Measurements from ENCODE around the gene ADAMTS6. TPM values are rescaled to one million over a fixed set of nuclear protein-coding genes. Genes with fewer than 3 reads are reported as not detected.
"Not testable (repeated sequence)": the region's sequence is repeated elsewhere in the genome, so short reads cannot be mapped to it uniquely, and the experiment has no call there.

The ADAMTS6 gene
- total and polyA plus RNA-seq, 11 donors = 0.28 to 4.3 (median 3.0) TPM

DNA sequence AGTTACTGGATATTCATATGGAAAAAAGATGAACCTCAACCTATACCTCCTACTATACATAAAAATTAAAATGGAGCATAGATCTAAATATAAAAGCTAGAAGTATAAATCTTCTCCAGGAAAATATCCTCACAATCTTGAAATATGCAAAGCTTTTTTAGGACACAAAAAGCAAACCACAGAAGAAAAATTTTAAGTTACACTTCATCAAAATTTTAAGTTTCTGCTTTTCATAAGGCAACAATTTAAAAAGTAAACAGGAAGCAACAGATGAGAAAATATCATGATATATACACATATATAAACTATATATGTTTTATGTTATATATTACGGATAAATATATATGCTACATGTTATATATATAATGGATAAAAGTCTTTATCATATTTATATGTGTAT, 157.5 kb downstream of the ADAMTS6 start:
- TF ChIP-seq POLR2A (IDR thresholded peaks at IDR 0.05) = no peak
- TF ChIP-seq, protein P1, sequence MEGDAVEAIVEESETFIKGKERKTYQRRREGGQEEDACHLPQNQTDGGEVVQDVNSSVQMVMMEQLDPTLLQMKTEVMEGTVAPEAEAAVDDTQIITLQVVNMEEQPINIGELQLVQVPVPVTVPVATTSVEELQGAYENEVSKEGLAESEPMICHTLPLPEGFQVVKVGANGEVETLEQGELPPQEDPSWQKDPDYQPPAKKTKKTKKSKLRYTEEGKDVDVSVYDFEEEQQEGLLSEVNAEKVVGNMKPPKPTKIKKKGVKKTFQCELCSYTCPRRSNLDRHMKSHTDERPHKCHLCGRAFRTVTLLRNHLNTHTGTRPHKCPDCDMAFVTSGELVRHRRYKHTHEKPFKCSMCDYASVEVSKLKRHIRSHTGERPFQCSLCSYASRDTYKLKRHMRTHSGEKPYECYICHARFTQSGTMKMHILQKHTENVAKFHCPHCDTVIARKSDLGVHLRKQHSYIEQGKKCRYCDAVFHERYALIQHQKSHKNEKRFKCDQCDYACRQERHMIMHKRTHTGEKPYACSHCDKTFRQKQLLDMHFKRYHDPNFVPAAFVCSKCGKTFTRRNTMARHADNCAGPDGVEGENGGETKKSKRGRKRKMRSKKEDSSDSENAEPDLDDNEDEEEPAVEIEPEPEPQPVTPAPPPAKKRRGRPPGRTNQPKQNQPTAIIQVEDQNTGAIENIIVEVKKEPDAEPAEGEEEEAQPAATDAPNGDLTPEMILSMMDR (IDR thresholded peaks at IDR 0.05) = no peak

DNA sequence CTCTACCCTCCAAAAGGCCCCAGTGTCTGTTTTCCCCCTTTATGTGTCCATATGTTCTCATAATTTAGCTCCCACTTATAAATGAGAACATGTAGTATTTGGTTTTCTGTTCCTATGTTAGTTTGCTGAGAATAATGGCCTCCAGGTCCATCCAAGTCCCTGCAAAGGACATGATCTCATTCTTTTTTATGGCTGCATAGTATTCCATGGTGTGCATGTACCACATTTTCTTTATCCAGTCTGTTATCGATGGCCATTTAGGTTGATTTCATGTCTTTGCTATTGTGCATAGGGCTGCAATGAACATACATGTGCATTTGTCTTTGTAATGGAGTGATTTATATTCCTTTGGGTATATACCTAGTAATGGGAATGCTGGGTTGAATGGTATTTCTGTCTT, 161.0 kb downstream of the ADAMTS6 start:
- DNase-seq; intact Hi-C loops (cut with DNase I); H3K4me1 ChIP-seq; H3K4me3 ChIP-seq; H3K27ac ChIP-seq; ATAC-seq; H3K9me3 ChIP-seq; H3K36me3 ChIP-seq; H3K27me3 ChIP-seq: not testable (repeated sequence)
- 96 to 100% (median 97%) methylated on average over 1 of the region's 1 CpG for WGBS, 4 donors

More for the DNA sequence above, 157.5 kb downstream of the ADAMTS6 start:
- Histone ChIP-seq H3K9me3 (peaks cover 0 to 6% (median 0%) of the 10 kb centered on the region in 12 donors), H3K36me3 (no peaks in the 10 kb centered on the region), H3K27me3 (no peaks in the 10 kb centered on the region), H3K27ac (no peak overlapping the region), H3K4me3 (no peak overlapping the region), H3K4me1 (peaks cover 0 to 2% (median 0%) of the 10 kb centered on the region in 12 donors)
- WGBS, 4 donors = 94 to 96% (median 95%) methylated on average over 1 of the region's 1 CpG
- no peak for ATAC-seq
- intact Hi-C loops (cut with DNase I) = no loop called here
- DNase-seq = no peak

DNA sequence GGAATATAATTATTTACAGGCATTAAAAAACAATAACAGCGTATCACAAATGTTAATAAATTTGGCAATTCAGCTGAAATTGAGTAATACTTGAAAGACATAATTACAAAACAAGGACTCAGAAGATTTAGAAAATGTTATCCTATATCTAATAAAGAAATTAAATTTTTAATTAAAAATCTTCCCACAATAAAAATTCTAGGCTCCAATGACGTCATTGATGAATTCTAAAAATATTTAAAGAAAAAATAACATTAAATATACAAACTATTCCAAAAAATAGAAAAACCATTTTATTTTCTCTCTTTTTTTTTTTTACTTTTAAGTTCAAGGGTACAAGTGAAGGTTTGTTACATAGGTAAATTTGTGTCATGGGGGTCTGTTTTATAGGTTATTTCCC, 161.5 kb downstream of the ADAMTS6 start:
- no peak overlapping the region for H3K27ac ChIP-seq
- WGBS, 4 donors = 96 to 97% (median 97%) methylated on average over 2 of the region's 2 CpGs
- intact Hi-C loops (cut with DNase I) = no loop called here
- no peaks in the 10 kb centered on the region for H3K36me3 ChIP-seq
- H3K4me3 ChIP-seq = no peak overlapping the region
- peaks cover 0 to 6% (median 0%) of the 10 kb centered on the region in 12 donors for H3K9me3 ChIP-seq
- ATAC-seq (no peak), DNase-seq (no peak)
- no peaks in the 10 kb centered on the region for H3K27me3 ChIP-seq
- TF ChIP-seq, protein P1 (IDR thresholded peaks at IDR 0.05) = no peak
- TF ChIP-seq POLR2A (IDR thresholded peaks at IDR 0.05) = no peak
- H3K4me1 ChIP-seq = no peaks in the 10 kb centered on the region

DNA sequence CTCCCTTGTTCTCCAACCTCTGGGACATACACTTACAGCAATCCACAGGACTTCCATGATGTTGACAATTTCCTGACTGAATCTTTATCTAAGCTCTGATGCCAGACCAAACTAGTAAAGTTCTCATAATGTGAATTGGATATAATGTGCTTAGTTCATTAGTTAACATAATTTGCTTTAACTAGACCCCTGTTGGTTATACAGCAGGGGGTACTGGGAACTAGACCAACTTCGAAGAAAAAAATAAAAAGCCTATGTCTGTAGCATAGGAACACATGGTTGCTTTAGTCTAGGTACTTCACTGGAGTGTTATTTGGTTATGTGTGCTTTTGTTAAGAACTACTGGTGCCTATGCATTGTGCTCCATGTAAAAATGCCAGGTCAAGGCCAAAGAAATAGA, 173.8 kb downstream of the ADAMTS6 start:
- intact Hi-C loops (cut with DNase I) = no loop called here
- WGBS, 4 donors = 80 to 100% (median 88%) methylated on average over 1 of the region's 1 CpG
- H3K36me3 ChIP-seq = no peaks in the 10 kb centered on the region
- no peaks in the 10 kb centered on the region for H3K9me3 ChIP-seq
- DNase-seq (no peak), ATAC-seq (no peak)
- no peaks in the 10 kb centered on the region for H3K4me1 ChIP-seq
- no peaks in the 10 kb centered on the region for H3K27me3 ChIP-seq
- TF ChIP-seq POLR2A (IDR thresholded peaks at IDR 0.05) = no peak
- TF ChIP-seq, protein P1 (IDR thresholded peaks at IDR 0.05) = no peak
- H3K27ac ChIP-seq = no peak overlapping the region
- H3K4me3 ChIP-seq = no peak overlapping the region

DNA sequence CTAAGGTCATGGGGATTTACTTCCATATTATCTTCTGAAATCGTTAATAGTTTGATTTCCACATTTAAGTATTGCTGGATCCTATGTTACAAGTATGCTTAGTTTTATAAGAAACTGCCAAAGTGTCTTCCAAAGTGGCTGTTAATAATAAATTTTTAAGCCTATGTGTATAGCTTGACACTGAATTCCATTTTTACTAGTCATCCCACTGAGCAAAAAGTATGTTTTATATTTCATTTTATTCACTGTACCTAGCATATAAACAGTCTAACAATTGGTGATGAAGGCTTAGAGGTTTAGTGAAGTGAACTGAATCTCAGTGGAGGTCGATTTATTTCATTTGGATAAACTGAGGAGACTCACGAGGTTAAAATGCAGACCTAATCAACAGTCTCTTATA, 174.6 kb downstream of the ADAMTS6 start:
- Histone ChIP-seq H3K27me3 (no peaks in the 10 kb centered on the region), H3K36me3 (no peaks in the 10 kb centered on the region), H3K27ac (no peak overlapping the region), H3K4me1 (no peaks in the 10 kb centered on the region), H3K4me3 (no peak overlapping the region), H3K9me3 (no peaks in the 10 kb centered on the region)
- DNase-seq (no peak), ATAC-seq (no peak)
- TF ChIP-seq, protein P1 (IDR thresholded peaks at IDR 0.05) = no peak
- no peak for TF ChIP-seq POLR2A (IDR thresholded peaks at IDR 0.05)
- intact Hi-C loops (cut with DNase I) = no loop called here
- WGBS, 4 donors = 89 to 93% (median 91%) methylated on average over 3 of the region's 3 CpGs

Data from heart left ventricle (tissue), 16 donors.